ENCODE results near the gene IL7R.
"Not testable (repeated sequence)": the region's sequence is repeated elsewhere in the genome, so short reads cannot be mapped to it uniquely, and the experiment has no call there.

The IL7R gene

GRCh38 chr5:35881758-35882157 is 25.1 kb downstream of the IL7R start:
- Mint-ChIP-seq H3K4me1 (peaks cover 63% of the 10 kb centered on the region), H3K9me3 (peaks cover 10% of the 10 kb centered on the region), H3K27me3 (no peaks in the 10 kb centered on the region), H3K36me3 (ENCODE audit: insufficient read depth) (peaks cover 19% of the 10 kb centered on the region), H3K27ac (ENCODE audit: low read depth) (no peak overlapping the region), H3K4me3 (no peak overlapping the region)
- ATAC-seq (replicated peaks; ENCODE audit: extremely low read depth, poor library complexity, severe bottlenecking) (peak; percentile 17), DNase-seq (ENCODE audit: low spot score in 2 of 2) (no peak)

GRCh38 chr5:35884191-35884769 is 27.6 kb downstream of the IL7R start:
- peak; percentile 66 for ATAC-seq (replicated peaks; ENCODE audit: extremely low read depth, poor library complexity, severe bottlenecking)
- H3K4me3 Mint-ChIP-seq, result no peak overlapping the region
- peaks cover 46% of the 10 kb centered on the region for H3K4me1 Mint-ChIP-seq
- DNase-seq (ENCODE audit: low spot score in 2 of 2), result no peak
- no peaks in the 10 kb centered on the region for H3K27me3 Mint-ChIP-seq
- H3K9me3 Mint-ChIP-seq, result peaks cover 4% of the 10 kb centered on the region
- peak overlapping the region; percentile 47 for H3K27ac Mint-ChIP-seq (ENCODE audit: low read depth)
- peaks cover 5% of the 10 kb centered on the region for H3K36me3 Mint-ChIP-seq (ENCODE audit: insufficient read depth)

GRCh38 chr5:35884773-35885172 is 28.1 kb downstream of the IL7R start:
- Mint-ChIP-seq H3K27me3 (no peaks in the 10 kb centered on the region), H3K4me3 (no peak overlapping the region), H3K4me1 (peaks cover 41% of the 10 kb centered on the region), H3K27ac (ENCODE audit: low read depth) (no peak overlapping the region), H3K36me3 (ENCODE audit: insufficient read depth) (peaks cover 5% of the 10 kb centered on the region), H3K9me3 (peaks cover 4% of the 10 kb centered on the region)
- no peak for DNase-seq (ENCODE audit: low spot score in 2 of 2)
- no peak for ATAC-seq (replicated peaks; ENCODE audit: extremely low read depth, poor library complexity, severe bottlenecking)

GRCh38 chr5:35886381-35886780 is 29.7 kb downstream of the IL7R start:
- Mint-ChIP-seq H3K27me3 (no peaks in the 10 kb centered on the region), H3K4me3 (no peak overlapping the region), H3K36me3 (ENCODE audit: insufficient read depth) (peaks cover 1% of the 10 kb centered on the region), H3K9me3 (peaks cover 4% of the 10 kb centered on the region), H3K27ac (ENCODE audit: low read depth) (no peak overlapping the region), H3K4me1 (peaks cover 30% of the 10 kb centered on the region)
- no peak for DNase-seq (ENCODE audit: low spot score in 2 of 2)
- ATAC-seq (replicated peaks; ENCODE audit: extremely low read depth, poor library complexity, severe bottlenecking), result no peak

GRCh38 chr5:35887321-35888100 is 30.8 kb downstream of the IL7R start:
- no peak overlapping the region for H3K4me3 Mint-ChIP-seq
- H3K36me3 Mint-ChIP-seq (ENCODE audit: insufficient read depth), result no peaks in the 10 kb centered on the region
- H3K9me3 Mint-ChIP-seq, result no peaks in the 10 kb centered on the region
- DNase-seq (ENCODE audit: low spot score in 2 of 2) (no peak), ATAC-seq (replicated peaks; ENCODE audit: extremely low read depth, poor library complexity, severe bottlenecking) (no peak)
- H3K27me3 Mint-ChIP-seq, result no peaks in the 10 kb centered on the region
- H3K4me1 Mint-ChIP-seq, result peaks cover 20% of the 10 kb centered on the region
- no peak overlapping the region for H3K27ac Mint-ChIP-seq (ENCODE audit: low read depth)

GRCh38 chr5:35890021-35891020 is 33.6 kb downstream of the IL7R start:
- Mint-ChIP-seq H3K9me3 (no peaks in the 10 kb centered on the region), H3K27ac (ENCODE audit: low read depth) (no peak overlapping the region), H3K4me1 (no peaks in the 10 kb centered on the region), H3K27me3 (no peaks in the 10 kb centered on the region), H3K36me3 (ENCODE audit: insufficient read depth) (no peaks in the 10 kb centered on the region), H3K4me3 (no peak overlapping the region)
- no peak for DNase-seq (ENCODE audit: low spot score in 2 of 2)
- no peak for ATAC-seq (replicated peaks; ENCODE audit: extremely low read depth, poor library complexity, severe bottlenecking)

GRCh38 chr5:35892799-35893198 is 36.1 kb downstream of the IL7R start:
- ATAC-seq (replicated peaks; ENCODE audit: extremely low read depth, poor library complexity, severe bottlenecking); H3K27me3 Mint-ChIP-seq; H3K36me3 Mint-ChIP-seq (ENCODE audit: insufficient read depth); H3K9me3 Mint-ChIP-seq; H3K4me1 Mint-ChIP-seq; DNase-seq (ENCODE audit: low spot score in 2 of 2); H3K27ac Mint-ChIP-seq (ENCODE audit: low read depth); H3K4me3 Mint-ChIP-seq: not testable (repeated sequence)

GRCh38 chr5:35894131-35894530 is 37.4 kb downstream of the IL7R start:
- no peaks in the 10 kb centered on the region for H3K36me3 Mint-ChIP-seq (ENCODE audit: insufficient read depth)
- DNase-seq (ENCODE audit: low spot score in 2 of 2) (no peak), ATAC-seq (replicated peaks; ENCODE audit: extremely low read depth, poor library complexity, severe bottlenecking) (no peak)
- no peak overlapping the region for H3K4me3 Mint-ChIP-seq
- H3K4me1 Mint-ChIP-seq, result peaks cover 3% of the 10 kb centered on the region
- H3K27ac Mint-ChIP-seq (ENCODE audit: low read depth), result no peak overlapping the region
- H3K9me3 Mint-ChIP-seq, result no peaks in the 10 kb centered on the region
- H3K27me3 Mint-ChIP-seq, result no peaks in the 10 kb centered on the region

GRCh38 chr5:35898952-35899660 is 42.4 kb downstream of the IL7R start:
- H3K9me3 Mint-ChIP-seq, result no peaks in the 10 kb centered on the region
- no peak for ATAC-seq (replicated peaks; ENCODE audit: extremely low read depth, poor library complexity, severe bottlenecking)
- peaks cover 30% of the 10 kb centered on the region for H3K4me1 Mint-ChIP-seq
- DNase-seq (ENCODE audit: low spot score in 2 of 2), result no peak
- no peaks in the 10 kb centered on the region for H3K36me3 Mint-ChIP-seq (ENCODE audit: insufficient read depth)
- no peaks in the 10 kb centered on the region for H3K27me3 Mint-ChIP-seq
- peak overlapping the region; percentile 81 for H3K27ac Mint-ChIP-seq (ENCODE audit: low read depth)
- H3K4me3 Mint-ChIP-seq, result peak overlapping the region; percentile 32

GRCh38 chr5:35899800-35900199 is 43.1 kb downstream of the IL7R start:
- DNase-seq (ENCODE audit: low spot score in 2 of 2), result no peak
- ATAC-seq (replicated peaks; ENCODE audit: extremely low read depth, poor library complexity, severe bottlenecking), result no peak
- H3K27ac Mint-ChIP-seq (ENCODE audit: low read depth), result peak overlapping the region; percentile 81
- peaks cover 36% of the 10 kb centered on the region for H3K4me1 Mint-ChIP-seq
- H3K27me3 Mint-ChIP-seq, result no peaks in the 10 kb centered on the region
- no peaks in the 10 kb centered on the region for H3K36me3 Mint-ChIP-seq (ENCODE audit: insufficient read depth)
- H3K9me3 Mint-ChIP-seq, result no peaks in the 10 kb centered on the region
- H3K4me3 Mint-ChIP-seq, result peak overlapping the region; percentile 32

GRCh38 chr5:35900972-35901695 is 44.4 kb downstream of the IL7R start:
- H3K36me3 Mint-ChIP-seq (ENCODE audit: insufficient read depth), result no peaks in the 10 kb centered on the region
- DNase-seq (ENCODE audit: low spot score in 2 of 2) (no peak), ATAC-seq (replicated peaks; ENCODE audit: extremely low read depth, poor library complexity, severe bottlenecking) (no peak)

More at GRCh38 chr5:35900972-35901695, 44.4 kb downstream of the IL7R start:
- H3K4me3 Mint-ChIP-seq, result no peak overlapping the region
- no peaks in the 10 kb centered on the region for H3K9me3 Mint-ChIP-seq
- H3K4me1 Mint-ChIP-seq, result peaks cover 46% of the 10 kb centered on the region
- H3K27me3 Mint-ChIP-seq, result no peaks in the 10 kb centered on the region
- peak overlapping the region; percentile 81 for H3K27ac Mint-ChIP-seq (ENCODE audit: low read depth)

Measured in central memory CD8-positive, alpha-beta T cell (primary cell).